8988T (cell line): Measurements from ENCODE around the gene PXN.

Source experiments
- DNase-seq: peaks from one replicate; pipeline ENCODE4 v3.0.0; 2011

Gene PXN

DNA sequence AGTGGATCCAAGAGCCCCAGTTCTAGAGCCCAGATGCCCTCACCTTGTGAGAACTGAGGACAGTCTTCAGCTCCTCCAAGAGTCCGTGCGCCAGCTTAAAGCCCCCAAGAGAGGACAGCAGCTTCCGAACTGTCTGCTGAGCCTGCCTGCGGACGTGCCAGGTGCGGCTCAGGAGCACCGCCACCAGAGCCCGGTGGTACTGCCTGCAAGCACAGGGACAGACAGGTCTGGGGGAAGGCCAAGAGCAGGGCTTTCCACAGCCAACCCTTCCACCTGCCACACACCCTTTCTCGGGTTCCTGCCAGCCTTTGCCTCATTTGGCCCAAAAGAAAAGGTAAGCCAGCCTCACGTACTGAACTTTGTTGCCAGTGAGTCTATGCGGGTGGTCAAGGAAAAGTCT lies 101.2 kb downstream of the PXN start:
- no peak for DNase-seq

DNA sequence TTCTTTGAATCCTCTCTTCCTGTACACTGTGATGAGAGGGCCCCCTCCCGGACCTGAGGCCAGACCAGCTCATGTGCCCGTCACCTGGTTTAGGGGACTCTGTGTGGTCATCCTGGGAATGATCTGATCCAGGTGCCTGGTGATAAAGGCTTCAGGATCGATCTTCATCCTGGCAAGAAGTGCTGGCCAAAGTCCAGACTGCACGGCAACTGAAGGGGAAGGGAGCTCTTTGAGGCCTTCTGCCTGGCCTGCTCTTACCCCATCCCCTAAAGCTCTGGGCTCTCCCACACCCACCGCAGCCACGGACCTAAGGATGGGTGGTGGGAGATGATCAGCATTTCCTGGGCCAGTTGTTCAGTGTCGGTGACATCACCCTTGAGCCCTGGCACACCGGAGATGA lies 102.8 kb downstream of the PXN start:
- DNase-seq: no peak

DNA sequence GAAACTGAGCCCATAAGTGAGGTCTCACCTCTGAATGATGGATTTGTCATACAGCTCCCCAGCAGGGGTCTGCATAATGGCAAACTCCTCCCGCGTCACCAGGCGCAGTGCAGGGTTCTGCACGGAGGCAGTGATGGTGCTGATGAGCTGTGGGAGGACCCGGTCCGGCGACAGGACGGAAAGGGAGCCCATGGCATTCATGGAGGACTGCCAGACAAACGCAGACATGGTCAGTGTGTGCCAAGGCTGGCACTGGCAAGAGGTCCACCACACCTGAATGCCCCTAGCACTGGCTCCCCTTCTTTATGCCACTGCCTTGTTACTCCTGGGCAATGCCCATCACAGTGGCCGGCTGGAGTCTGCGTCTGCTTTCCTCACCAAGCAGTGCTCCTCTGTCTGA lies 103.7 kb downstream of the PXN start:
- no peak for DNase-seq
